ENCODE data around the gene ENKUR.
A peak's percentile ranks its signal among the peaks of the same experiment; 100 is the strongest.
"Not testable (repeated sequence)": the region's sequence is repeated elsewhere in the genome, so short reads cannot be mapped to it uniquely, and the experiment has no call there.

Gene ENKUR

DNA sequence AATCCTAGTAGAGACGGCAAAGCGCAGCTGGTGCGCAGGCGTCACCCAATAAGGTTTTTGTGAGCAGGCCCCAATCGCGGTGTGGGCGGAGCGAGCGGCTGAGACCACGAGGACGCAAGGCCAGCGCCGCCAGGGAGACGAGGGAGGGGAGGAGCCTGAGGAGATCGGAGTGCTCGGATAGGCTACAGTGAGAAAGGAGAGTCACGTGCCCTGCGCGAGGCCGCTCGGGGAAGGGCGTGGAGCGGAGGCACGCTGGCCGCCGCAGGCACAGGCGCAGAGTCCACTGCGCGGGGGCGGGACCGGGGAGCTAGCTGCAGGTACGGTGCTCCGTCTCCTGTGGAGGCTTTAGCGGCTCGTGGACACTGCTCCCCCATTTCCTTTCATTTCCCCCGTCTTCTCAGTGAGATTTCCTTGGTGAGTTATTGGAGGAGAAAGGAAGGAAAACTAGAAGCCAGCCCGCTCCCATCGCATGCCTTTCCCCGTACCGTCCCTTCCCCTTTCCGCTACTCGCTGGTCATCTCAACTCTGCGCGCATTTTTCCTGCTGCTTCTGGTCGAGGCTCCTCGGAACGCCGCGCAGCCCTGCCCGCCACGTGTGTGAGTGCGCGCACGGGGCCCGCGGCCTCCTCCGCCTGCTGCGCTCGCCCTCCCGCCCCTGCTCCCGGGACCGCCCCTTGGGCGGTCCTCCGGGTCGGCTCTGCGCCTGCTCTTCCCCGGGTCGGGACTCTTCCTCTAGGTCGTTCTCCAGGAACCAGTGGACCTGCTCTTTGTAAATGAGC, 607 bp upstream of the ENKUR start, which contains the start of gene THNSL1:
Gene THNSL1, plus strand, starts transcription at position 237 of the 778 bp plus-strand sequence. CDS start 6,612 bp downstream, outside the sequence.
- DNase-seq (ENCODE audit: low read depth) = peak; percentile 99
- TF ChIP-seq, protein P1, sequence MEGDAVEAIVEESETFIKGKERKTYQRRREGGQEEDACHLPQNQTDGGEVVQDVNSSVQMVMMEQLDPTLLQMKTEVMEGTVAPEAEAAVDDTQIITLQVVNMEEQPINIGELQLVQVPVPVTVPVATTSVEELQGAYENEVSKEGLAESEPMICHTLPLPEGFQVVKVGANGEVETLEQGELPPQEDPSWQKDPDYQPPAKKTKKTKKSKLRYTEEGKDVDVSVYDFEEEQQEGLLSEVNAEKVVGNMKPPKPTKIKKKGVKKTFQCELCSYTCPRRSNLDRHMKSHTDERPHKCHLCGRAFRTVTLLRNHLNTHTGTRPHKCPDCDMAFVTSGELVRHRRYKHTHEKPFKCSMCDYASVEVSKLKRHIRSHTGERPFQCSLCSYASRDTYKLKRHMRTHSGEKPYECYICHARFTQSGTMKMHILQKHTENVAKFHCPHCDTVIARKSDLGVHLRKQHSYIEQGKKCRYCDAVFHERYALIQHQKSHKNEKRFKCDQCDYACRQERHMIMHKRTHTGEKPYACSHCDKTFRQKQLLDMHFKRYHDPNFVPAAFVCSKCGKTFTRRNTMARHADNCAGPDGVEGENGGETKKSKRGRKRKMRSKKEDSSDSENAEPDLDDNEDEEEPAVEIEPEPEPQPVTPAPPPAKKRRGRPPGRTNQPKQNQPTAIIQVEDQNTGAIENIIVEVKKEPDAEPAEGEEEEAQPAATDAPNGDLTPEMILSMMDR (IDR thresholded peaks at IDR 0.05; ENCODE audit: insufficient read depth, low read depth, low read length, missing control alignments) = no peak
- H3K4me3 ChIP-seq (ENCODE audit: low read depth, low read length) = peak within 1 kb of the TSS; percentile 85

DNA sequence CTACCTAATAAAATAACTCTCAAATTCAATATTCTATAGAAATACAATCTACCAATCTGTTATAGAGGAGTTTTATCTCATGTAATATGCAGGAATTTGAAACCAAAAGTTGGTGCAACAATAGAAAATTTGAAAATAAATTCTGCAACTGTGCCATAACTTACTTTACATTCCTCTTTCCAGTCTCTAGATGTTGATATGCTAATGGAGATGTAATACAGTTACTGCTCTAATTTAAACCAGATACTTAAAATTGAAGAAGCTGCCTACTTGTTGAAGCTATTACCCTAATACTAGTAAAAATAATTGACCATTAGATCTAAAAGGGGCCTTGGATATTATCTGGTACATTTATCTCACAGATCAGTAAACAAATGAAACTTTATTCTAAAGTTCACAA, 1.4 kb downstream of the ENKUR start:
- TF ChIP-seq, protein P1 (IDR thresholded peaks at IDR 0.05; ENCODE audit: insufficient read depth, low read depth, low read length, missing control alignments) = no peak
- DNase-seq (ENCODE audit: low read depth) = no peak
- no peak overlapping the region for H3K4me3 ChIP-seq (ENCODE audit: low read depth, low read length)

DNA sequence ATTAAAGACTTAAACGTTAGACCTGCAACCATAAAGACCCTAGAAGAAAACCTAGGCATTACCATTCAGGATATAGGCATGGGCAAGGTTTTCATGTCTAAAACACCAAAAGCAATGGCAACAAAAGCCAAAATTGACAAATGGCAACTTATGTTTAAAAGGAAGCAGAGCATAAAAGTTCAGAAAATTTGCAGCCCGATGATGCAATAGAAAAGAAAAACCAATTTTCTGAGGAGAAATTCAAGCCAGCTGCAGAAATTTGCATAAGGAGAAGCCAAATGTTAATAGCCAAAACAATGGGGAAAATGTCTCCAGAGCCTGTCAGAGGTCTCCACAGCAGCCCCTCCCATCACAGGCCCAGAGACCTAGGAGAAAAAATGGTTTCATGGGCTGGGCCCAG, 4.4 kb downstream of the ENKUR start:
- H3K4me3 ChIP-seq (ENCODE audit: low read depth, low read length); DNase-seq (ENCODE audit: low read depth): not testable (repeated sequence)

DNA sequence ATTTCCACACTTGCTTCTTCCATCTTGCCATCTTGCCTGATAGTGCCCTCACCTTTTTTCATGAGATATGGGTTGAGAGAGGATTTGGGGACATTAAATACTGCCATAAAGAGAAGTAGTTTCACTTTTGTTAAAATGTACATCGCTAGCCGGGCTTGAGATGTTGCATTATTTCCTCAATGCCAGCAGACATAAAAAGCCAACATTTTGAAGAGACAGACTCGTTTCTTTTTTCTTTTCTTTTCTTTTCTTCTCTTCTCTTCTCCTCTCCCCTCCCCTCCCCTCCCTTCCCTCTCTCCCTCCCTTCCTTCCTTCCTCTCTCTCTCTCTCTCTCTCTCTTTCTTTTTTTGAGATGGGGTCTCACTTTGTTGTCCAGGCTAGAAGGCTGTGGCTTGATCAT, 17.9 kb downstream of the ENKUR start:
- H3K4me3 ChIP-seq (ENCODE audit: low read depth, low read length) = no peak overlapping the region
- TF ChIP-seq, protein P1 (IDR thresholded peaks at IDR 0.05; ENCODE audit: insufficient read depth, low read depth, low read length, missing control alignments) = no peak
- DNase-seq (ENCODE audit: low read depth) = no peak

DNA sequence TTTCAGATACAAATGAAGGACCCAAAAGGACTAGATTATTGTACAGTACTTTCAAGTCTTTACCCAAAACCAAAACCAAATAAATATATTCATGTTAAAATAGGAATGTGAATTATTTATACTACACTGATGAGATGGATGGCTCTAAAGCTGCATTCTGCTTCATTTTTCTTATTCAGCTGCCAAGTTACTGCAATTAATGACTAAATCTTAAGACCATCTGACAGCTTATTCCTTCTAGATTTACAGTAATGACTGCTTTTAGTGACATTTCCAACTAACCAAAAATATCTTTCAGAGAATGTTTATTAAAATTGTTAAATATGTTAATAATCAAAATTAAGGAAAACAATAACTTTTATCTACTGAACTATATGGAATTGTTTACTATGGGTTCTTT, 20.9 kb downstream of the ENKUR start:
- no peak overlapping the region for H3K4me3 ChIP-seq (ENCODE audit: low read depth, low read length)
- DNase-seq (ENCODE audit: low read depth) = no peak
- TF ChIP-seq, protein P1 (IDR thresholded peaks at IDR 0.05; ENCODE audit: insufficient read depth, low read depth, low read length, missing control alignments) = no peak

DNA sequence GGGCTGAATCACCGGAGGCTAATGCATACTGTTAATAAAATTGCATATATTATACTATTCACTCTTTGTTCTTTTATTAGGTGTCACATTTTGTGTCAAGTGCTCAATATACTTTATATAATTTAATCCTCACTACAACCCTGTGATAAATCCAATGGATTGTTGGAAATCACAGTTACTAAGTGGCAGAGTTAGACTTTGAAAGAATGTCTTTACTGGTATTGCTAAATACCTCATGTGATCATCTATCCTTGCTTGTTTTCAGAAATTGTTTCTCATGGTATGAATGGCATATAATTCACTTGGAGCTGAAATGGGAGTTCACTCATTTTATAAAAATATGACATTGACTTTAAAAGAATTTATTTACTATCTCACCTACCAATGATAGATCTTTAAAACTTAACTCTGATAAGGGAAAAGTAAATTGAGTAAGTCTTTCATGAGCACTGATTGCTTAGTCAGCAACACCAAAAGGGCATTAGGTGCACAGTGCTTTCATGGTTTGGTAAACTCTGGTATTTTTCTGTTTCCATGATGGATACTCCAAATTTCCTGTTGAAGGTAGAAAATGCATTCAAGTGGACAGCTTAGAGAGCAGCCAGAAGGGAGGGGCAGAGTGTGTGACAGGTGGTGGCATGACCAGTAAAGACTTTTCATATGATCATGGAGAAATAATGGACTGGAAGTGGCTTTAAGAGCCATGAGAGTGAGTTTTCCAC, 22.6 kb downstream of the ENKUR start:
- no peak overlapping the region for H3K4me3 ChIP-seq (ENCODE audit: low read depth, low read length)
- TF ChIP-seq, protein P1 (IDR thresholded peaks at IDR 0.05; ENCODE audit: insufficient read depth, low read depth, low read length, missing control alignments) = no peak
- no peak for DNase-seq (ENCODE audit: low read depth)

DNA sequence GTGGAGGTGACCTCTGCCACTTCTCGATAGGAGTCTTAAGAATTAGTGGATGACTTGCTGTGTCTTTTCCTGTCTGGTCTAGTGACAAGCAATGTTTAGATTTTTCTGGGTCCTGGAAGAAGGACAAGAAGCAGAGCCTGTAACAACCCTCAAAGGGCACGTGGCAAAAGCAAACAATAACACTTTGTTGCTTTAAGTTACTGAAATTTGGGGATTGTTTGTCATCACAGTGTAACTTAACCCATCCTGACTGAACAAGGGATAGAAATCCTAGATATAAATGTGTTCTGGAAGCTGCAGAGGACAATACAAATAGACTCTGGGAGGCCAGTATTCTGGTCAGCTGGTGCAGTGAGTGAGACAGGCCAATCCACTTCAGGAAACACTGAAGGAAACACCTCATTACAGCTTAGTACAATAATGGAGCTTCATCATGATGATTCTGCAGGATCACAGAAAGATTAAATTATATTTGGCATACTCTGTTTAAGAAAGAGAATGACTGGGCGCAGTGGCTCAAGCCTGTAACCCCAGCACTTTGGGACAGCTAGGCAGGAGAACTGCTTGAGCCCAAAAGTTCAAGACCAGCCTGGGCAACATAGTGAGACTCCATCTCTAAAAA, 23.3 kb downstream of the ENKUR start:
- no peak overlapping the region for H3K4me3 ChIP-seq (ENCODE audit: low read depth, low read length)
- no peak for DNase-seq (ENCODE audit: low read depth)

More for the DNA sequence above, 23.3 kb downstream of the ENKUR start:
- TF ChIP-seq, protein P1 (IDR thresholded peaks at IDR 0.05; ENCODE audit: insufficient read depth, low read depth, low read length, missing control alignments) = no peak

All from GM12865 (cell line).